Right atrium auricular region (tissue), 2 donors: ENCODE measurements around the gene GJB6. TPM values are rescaled to one million over a fixed set of nuclear protein-coding genes. Genes with fewer than 3 reads are reported as not detected.

Source experiments
- DNase-seq: peaks from one replicate; pipeline ENCODE4 v3.0.0-alpha.2; 2019; ENCODE audit warnings: low spot score
- H3K27ac ChIP-seq, 2 donors: fragments of 200-600 bp; sonication (generic); 1 replicate in 1 of 2; 2 replicates in 1 of 2; pipeline ENCODE4 v1.5.1; 2016 to 2019
- H3K27me3 ChIP-seq, 2 donors: fragments of 200-600 bp; sonication (generic); one replicate each; pipeline versions ENCODE4 v1.5.1 to v1.6.0; 2017 to 2019
- H3K36me3 ChIP-seq: fragments of 200-600 bp; sonication (generic); one replicate; pipeline ENCODE4 v1.5.1; 2016
- H3K4me1 ChIP-seq, 2 donors: fragments of 200-600 bp; sonication (generic); one replicate each; pipeline versions ENCODE4 v1.5.1 to v1.6.0; 2017 to 2019
- H3K4me3 ChIP-seq, 2 donors: fragments of 200-600 bp; sonication (generic); 1 replicate in 1 of 2; 2 replicates in 1 of 2; pipeline ENCODE4 v1.5.1; 2017 to 2019; ENCODE audit warnings: mild to moderate bottlenecking in 1 of 2, moderate library complexity in 1 of 2
- H3K9me3 ChIP-seq, 2 donors: fragments of 200-600 bp; sonication (generic); one replicate each; pipeline ENCODE4 v1.5.1; 2019
- total RNA-seq, 2 donors: library from RNA; depleted of rRNA; stranded (reverse); fragments of >200 nt; gene quantifications; one replicate each; pipeline ENCODE4 v1.1.0, GENCODE V29; 2016
- TF ChIP-seq, protein P1 (sequence below), 2 donors: fragments of 200-600 bp; sonication (generic); IDR thresholded peaks; one replicate each; pipeline ENCODE4 v1.5.1; 2019; ENCODE audit warnings: antibody characterized with exemption in 2 of 2

GJB6 gene
- total RNA-seq, 2 donors from 2014 or later = not detected

DNA sequence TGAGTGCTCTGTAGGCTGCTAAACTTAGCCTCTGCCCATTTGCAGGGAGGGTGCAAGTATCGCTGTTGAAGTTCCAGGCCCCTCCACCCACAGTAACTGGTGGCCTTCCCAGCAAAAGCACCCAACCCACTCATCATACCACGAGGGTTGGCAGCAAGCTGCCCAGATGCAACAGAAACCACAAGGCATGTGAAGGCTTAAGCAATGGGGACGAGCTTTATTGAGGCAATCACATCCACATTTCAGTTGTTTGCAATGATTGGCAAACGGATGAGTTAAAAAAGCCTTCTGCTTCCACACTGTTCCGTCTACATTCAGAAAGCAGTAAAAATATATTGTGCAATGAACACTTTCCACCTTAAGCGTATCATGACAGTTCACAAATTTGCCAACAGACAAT, 10.3 kb downstream of the GJB6 start:
- H3K4me1 ChIP-seq = no peaks in the 10 kb centered on the region
- H3K36me3 ChIP-seq = no peaks in the 10 kb centered on the region
- no peak overlapping the region for H3K4me3 ChIP-seq
- no peaks in the 10 kb centered on the region for H3K9me3 ChIP-seq
- H3K27me3 ChIP-seq = no peaks in the 10 kb centered on the region
- DNase-seq = no peak
- no peak overlapping the region for H3K27ac ChIP-seq
- TF ChIP-seq, protein P1, sequence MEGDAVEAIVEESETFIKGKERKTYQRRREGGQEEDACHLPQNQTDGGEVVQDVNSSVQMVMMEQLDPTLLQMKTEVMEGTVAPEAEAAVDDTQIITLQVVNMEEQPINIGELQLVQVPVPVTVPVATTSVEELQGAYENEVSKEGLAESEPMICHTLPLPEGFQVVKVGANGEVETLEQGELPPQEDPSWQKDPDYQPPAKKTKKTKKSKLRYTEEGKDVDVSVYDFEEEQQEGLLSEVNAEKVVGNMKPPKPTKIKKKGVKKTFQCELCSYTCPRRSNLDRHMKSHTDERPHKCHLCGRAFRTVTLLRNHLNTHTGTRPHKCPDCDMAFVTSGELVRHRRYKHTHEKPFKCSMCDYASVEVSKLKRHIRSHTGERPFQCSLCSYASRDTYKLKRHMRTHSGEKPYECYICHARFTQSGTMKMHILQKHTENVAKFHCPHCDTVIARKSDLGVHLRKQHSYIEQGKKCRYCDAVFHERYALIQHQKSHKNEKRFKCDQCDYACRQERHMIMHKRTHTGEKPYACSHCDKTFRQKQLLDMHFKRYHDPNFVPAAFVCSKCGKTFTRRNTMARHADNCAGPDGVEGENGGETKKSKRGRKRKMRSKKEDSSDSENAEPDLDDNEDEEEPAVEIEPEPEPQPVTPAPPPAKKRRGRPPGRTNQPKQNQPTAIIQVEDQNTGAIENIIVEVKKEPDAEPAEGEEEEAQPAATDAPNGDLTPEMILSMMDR (IDR thresholded peaks at IDR 0.05) = no peak

DNA sequence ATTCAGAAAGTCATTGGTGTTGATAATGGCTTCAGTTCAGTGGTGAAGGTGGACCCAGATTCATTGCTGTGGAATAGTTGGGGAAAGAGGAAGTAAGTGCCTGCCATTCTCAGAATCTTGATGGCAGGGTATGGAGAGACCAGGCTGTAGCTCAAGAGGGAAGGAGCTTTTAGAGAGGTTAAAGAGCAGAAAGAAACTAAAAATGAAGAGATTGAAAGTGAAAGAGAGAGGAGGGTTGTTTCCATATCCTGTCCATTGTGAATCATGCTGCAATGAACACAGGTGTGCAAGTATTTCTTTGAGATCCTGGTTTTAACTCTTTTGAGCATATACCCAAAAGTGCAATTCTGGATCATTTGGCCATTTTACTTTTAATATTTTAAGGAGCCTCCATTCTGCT, 12.5 kb downstream of the GJB6 start:
- Histone ChIP-seq H3K36me3 (no peaks in the 10 kb centered on the region), H3K27me3 (no peaks in the 10 kb centered on the region), H3K4me1 (no peaks in the 10 kb centered on the region), H3K27ac (no peak overlapping the region), H3K9me3 (no peaks in the 10 kb centered on the region), H3K4me3 (no peak overlapping the region)
- DNase-seq = no peak
- TF ChIP-seq, protein P1 (IDR thresholded peaks at IDR 0.05) = no peak

DNA sequence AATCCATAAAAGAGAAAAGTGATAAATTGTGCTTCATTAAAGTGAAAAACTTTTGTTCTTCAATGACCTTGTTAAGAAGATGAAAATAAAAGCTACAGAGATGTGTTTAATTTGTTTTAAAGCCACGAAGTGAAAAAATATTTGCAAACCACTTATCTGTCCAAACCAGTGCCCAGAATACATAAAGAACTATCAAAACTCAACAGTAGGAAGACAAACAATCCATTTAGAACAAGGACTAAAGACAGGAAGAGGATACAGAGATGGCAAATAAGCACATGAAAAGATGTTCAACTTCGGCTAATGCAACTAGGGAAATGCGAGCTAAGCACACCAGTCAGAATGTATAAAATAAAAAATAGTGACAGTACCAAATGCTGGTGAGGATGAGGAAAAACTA, 15.0 kb downstream of the GJB6 start:
- H3K27ac ChIP-seq = no peak overlapping the region

DNA sequence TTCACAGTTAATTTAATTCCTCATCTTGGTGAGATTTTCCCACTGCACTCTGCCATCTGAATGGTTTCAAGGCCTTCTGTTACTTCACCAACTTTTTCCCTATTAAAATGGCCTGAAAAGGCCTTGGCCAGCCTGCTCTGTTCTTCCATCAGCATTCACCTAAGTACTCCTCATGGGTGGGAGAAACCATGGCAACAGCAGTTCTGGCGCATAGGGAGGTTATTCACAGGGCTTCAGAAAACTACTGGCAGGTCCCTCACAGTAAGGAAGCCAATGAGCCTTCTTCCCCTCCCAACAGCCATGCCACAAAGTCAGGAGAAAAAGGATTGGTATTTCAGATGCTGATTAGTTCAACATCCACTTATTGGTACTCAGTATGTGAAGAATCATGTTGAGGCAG, 22.2 kb downstream of the GJB6 start:
- Histone ChIP-seq H3K27me3 (no peaks in the 10 kb centered on the region), H3K36me3 (no peaks in the 10 kb centered on the region), H3K27ac (no peak overlapping the region), H3K4me3 (no peak overlapping the region), H3K4me1 (no peaks in the 10 kb centered on the region), H3K9me3 (no peaks in the 10 kb centered on the region)
- DNase-seq = no peak
- TF ChIP-seq, protein P1 (IDR thresholded peaks at IDR 0.05) = no peak

More for the DNA sequence above, 15.0 kb downstream of the GJB6 start:
- Histone ChIP-seq H3K27me3 (no peaks in the 10 kb centered on the region), H3K4me1 (no peaks in the 10 kb centered on the region), H3K4me3 (no peak overlapping the region), H3K36me3 (no peaks in the 10 kb centered on the region), H3K9me3 (no peaks in the 10 kb centered on the region)
- no peak for DNase-seq
- TF ChIP-seq, protein P1 (IDR thresholded peaks at IDR 0.05) = no peak

DNA sequence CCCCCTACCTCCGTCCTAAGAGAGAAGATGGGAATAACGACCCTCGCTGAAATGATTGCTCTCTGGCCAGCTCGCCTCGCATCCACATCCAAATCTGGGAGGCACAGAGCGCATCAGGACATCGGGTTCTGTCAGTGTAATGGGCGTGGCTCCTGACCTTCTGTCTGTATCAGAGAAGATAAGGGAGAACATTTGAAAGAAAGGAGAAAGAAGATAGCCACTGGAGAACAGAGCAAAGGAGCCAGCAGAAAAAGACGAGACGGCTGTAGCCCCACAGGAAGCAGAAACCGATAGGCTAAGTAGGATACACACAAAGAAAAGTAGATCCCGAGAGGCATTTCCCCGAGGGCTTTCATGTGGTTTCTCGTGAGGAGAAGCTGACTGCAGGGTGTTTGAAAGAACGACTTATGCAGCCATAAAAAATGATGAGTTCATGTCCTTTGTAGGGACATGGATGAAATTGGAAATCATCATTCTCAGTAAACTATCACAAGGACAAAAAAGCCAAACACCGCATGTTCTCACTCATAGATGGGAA, 25.4 kb downstream of the GJB6 start:
- no peaks in the 10 kb centered on the region for H3K27me3 ChIP-seq
- peaks cover 0 to 3% of the 10 kb centered on the region in 2 donors for H3K9me3 ChIP-seq
- no peak for DNase-seq
- H3K27ac ChIP-seq = no peak overlapping the region
- no peaks in the 10 kb centered on the region for H3K4me1 ChIP-seq
- no peak overlapping the region for H3K4me3 ChIP-seq
- TF ChIP-seq, protein P1 (IDR thresholded peaks at IDR 0.05) = no peak
- no peaks in the 10 kb centered on the region for H3K36me3 ChIP-seq

DNA sequence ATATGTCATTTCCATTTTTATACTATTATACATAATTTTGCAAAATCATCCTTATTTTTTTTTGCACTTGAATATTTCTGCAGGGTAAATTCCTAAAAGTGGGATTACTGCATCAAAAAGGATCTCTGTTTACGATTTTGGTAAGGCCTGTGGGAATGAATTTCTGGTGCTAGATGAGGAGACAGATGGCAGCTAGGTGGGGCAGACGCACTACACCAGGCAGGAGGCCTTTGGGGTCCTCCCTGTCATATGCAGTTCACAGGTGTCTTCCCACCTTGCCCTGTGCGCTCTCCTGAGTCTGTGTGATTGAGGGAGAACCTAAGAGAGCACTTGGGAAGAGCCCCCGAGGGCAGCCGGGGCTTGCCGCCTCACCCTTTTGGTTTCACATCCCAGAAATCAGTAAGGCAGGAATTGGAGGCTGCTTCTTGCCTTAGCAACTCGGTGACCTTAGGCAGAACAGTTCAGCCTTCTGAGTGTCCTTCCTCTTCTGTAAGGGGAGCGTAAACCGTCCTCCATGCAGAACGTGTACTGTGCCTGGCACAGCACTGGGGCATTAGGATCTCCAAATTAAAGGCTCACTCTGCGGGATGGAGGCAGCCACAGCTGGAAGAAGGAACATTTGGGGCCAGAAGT, 25.9 kb downstream of the GJB6 start:
- DNase-seq = no peak
- no peak overlapping the region for H3K4me3 ChIP-seq
- no peaks in the 10 kb centered on the region for H3K36me3 ChIP-seq
- no peaks in the 10 kb centered on the region for H3K4me1 ChIP-seq
- peaks cover 0 to 9% of the 10 kb centered on the region in 2 donors for H3K9me3 ChIP-seq
- H3K27me3 ChIP-seq = no peaks in the 10 kb centered on the region
- TF ChIP-seq, protein P1 (IDR thresholded peaks at IDR 0.05) = no peak
- H3K27ac ChIP-seq = no peak overlapping the region
